Activated naive CD4-positive, alpha-beta T cell treated with anti-CD3 and anti-CD28 coated beads, Interleukin-2, amount 50 U/mL, for 72 hours (primary cell): ENCODE measurements around the gene TNS3. TPM values are rescaled to one million over a fixed set of nuclear protein-coding genes. Genes with fewer than 3 reads are reported as not detected.
"Not testable (repeated sequence)": the region's sequence is repeated elsewhere in the genome, so short reads cannot be mapped to it uniquely, and the experiment has no call there.

Source experiments
- ATAC-seq, 2 donors: fragments of 150-1000 bp; cut with Tn5 transposase; 2 replicates each; pipeline ENCODE4 v1.10.0; 2021; ENCODE audit warnings: mild to moderate bottlenecking in 2 of 2, moderate library complexity in 2 of 2
- DNase-seq, 2 donors: peaks; one replicate each; pipeline ENCODE4 v3.0.0; 2021 to 2022; ENCODE audit warnings: low spot score in 2 of 2
- H3K27ac Mint-ChIP-seq, 2 donors: one replicate each; pipeline ENCODE4 v1.8.0; 2022; ENCODE audit warnings: mild to moderate bottlenecking in 2 of 2, mixed read lengths in 2 of 2
- H3K36me3 Mint-ChIP-seq, 2 donors: one replicate each; pipeline ENCODE4 v1.8.0; 2022; ENCODE audit warnings: mixed read lengths in 2 of 2
- H3K9me3 Mint-ChIP-seq, 2 donors: one replicate each; pipeline ENCODE4 v1.8.0; 2022; ENCODE audit warnings: mixed read lengths in 2 of 2
- total RNA-seq, 2 donors: library from RNA; stranded (reverse); gene quantifications; one replicate each; pipeline ENCODE4 v1.2.3, GENCODE V29; 2022

Gene TNS3
- total RNA-seq, 2 donors from 2014 or later = 0.23 to 1.7 TPM

DNA sequence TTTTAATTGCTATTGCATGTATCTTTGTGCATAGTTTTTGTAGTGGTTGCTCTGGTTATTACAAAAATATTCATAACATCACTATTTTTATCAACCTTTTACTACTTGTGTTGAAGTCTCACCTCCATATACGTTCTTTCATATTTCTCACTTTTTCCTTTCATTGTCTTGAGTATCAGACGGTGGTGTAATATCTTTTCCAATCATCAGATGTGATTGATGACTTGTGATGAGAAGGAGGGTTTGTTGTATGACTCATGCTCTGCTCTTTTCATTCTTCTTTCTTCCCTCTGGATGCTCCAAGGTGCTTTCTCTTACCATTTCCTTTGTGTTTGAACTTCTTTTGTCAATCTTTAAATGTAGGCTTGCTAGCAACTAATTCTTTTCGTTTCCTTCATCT, 310.2 kb downstream of the TNS3 start:
- no peak overlapping the region for H3K27ac Mint-ChIP-seq
- DNase-seq (no peak), ATAC-seq (peak in 1 of 2 donors; percentile 60)
- peaks cover 10 to 14% of the 10 kb centered on the region in 2 donors for H3K9me3 Mint-ChIP-seq
- no peaks in the 10 kb centered on the region for H3K36me3 Mint-ChIP-seq

GRCh38 chr7:47268851-47269836, 312.8 kb downstream of the TNS3 start:
- Mint-ChIP-seq H3K27ac (no peak overlapping the region), H3K9me3 (peaks cover 10 to 14% of the 10 kb centered on the region in 2 donors), H3K36me3 (no peaks in the 10 kb centered on the region)
- ATAC-seq (no peak), DNase-seq (no peak)

- H3K36me3 Mint-ChIP-seq = no peaks in the 10 kb centered on the region
- peaks cover 10 to 14% of the 10 kb centered on the region in 2 donors for H3K9me3 Mint-ChIP-seq
- ATAC-seq (no peak), DNase-seq (no peak)
- H3K27ac Mint-ChIP-seq = no peak overlapping the region
Observed at GRCh38 chr7:47267346-47267745, 314.6 kb downstream of the TNS3 start.

DNA sequence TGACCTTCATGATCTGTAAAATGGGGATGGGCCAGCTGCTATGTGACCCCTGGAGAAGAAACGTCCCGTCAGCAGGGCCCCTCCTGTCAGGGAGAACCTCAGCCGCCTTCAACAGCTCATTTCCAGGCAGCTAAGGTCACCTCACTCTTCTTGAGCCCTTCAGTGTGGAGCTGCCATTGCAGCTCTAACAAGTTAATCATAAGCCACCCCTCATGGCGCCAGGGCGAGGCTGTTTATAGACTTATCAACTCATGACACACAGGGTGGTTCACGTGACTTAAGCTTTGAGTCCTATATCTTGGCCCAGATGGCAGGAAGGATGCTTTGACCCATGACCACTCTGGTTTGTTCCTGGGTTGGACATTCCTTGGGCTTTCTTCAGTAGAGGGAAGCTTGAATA, 315.1 kb downstream of the TNS3 start:
- no peaks in the 10 kb centered on the region for H3K36me3 Mint-ChIP-seq
- no peak overlapping the region for H3K27ac Mint-ChIP-seq
- no peak for ATAC-seq
- no peak for DNase-seq
- H3K9me3 Mint-ChIP-seq = peaks cover 10 to 11% of the 10 kb centered on the region in 2 donors

DNA sequence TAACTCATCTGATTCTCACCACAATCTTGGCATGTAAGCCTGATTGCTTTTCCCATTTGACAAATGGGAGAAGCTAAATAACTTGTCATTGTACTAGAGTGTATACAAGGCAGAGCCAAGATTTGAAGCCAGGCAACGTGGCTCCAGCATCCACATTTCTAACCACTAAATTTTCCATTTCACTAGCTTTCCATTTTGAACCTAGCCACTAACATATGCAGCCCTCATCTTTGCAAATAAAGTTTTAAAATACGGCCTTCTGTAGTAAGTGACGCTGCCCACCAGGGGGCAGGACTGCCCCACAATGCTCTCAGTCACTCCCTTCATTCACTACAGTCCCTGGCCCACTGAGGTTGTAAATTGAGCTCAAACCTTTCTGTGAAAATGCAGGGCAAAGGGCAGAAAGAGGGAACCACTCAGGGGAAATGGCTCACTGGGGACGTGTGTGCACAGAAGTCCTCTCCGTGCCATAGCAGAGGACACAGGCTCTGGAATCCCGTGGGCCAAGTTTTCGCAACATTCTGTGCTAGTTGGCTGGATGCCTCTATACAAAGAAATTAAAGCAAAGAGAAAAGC, 315.7 kb downstream of the TNS3 start:
- DNase-seq (peak in 1 of 2 donors; percentile 50), ATAC-seq (peak in 1 of 2 donors; percentile 54)
- Mint-ChIP-seq H3K36me3 (no peaks in the 10 kb centered on the region), H3K9me3 (peaks cover 5 to 7% of the 10 kb centered on the region in 2 donors), H3K27ac (no peak overlapping the region)

GRCh38 chr7:47265621-47266020, 316.3 kb downstream of the TNS3 start:
- Mint-ChIP-seq H3K36me3 (no peaks in the 10 kb centered on the region), H3K9me3 (peaks cover 5 to 7% of the 10 kb centered on the region in 2 donors), H3K27ac (no peak overlapping the region)
- no peak for DNase-seq
- ATAC-seq = no peak

GRCh38 chr7:47264021-47264651, 317.8 kb downstream of the TNS3 start:
- Mint-ChIP-seq H3K27ac (no peak overlapping the region), H3K36me3 (no peaks in the 10 kb centered on the region), H3K9me3 (peaks cover 3 to 9% of the 10 kb centered on the region in 2 donors)
- no peak for ATAC-seq
- DNase-seq = no peak

DNA sequence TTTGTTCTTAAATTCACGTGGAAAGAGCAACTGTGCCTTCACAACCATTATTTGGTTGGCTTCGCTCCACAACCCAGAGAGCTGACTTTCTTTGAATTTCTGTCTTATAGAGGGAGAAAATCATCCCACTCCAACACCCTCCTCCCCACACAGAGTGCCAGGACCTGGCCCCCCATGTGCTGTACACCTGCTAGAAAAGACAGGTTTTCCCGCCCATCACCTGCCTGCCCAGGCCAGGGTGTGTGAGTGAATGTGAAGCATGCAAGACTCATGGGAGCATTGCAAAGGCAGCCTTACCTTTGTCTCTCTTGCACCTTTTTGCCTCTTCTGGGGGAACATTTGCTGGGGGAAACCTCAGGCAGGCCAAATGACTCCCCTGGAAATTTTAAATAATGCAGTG, 319.0 kb downstream of the TNS3 start:
- Mint-ChIP-seq H3K36me3 (no peaks in the 10 kb centered on the region), H3K27ac (no peak overlapping the region), H3K9me3 (peaks cover 3 to 7% of the 10 kb centered on the region in 2 donors)
- no peak for DNase-seq
- ATAC-seq = no peak

GRCh38 chr7:47262160-47262559, 319.8 kb downstream of the TNS3 start:
- not testable (repeated sequence) for H3K36me3 Mint-ChIP-seq, H3K27ac Mint-ChIP-seq, DNase-seq, ATAC-seq, H3K9me3 Mint-ChIP-seq

DNA sequence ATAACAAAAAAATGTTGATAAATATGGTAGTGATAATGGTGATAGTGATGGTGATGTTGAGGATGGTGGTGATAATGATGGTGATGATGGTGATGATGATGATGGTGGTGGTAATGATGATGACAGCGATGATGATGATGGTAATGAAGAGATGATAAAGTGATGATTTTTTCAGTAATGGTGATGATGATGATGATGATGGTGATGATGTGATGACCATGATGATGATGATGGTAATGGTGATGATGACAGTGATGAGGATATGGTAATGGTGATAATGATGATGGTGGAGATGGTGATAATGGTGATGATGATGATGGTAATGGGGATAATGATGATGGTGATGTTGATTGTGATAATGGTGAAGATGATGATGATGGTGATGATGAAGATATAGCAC, 321.6 kb downstream of the TNS3 start:
- Mint-ChIP-seq H3K9me3 (peaks cover 3 to 5% of the 10 kb centered on the region in 2 donors), H3K36me3 (no peaks in the 10 kb centered on the region), H3K27ac (no peak overlapping the region)
- DNase-seq (no peak), ATAC-seq (no peak)

DNA sequence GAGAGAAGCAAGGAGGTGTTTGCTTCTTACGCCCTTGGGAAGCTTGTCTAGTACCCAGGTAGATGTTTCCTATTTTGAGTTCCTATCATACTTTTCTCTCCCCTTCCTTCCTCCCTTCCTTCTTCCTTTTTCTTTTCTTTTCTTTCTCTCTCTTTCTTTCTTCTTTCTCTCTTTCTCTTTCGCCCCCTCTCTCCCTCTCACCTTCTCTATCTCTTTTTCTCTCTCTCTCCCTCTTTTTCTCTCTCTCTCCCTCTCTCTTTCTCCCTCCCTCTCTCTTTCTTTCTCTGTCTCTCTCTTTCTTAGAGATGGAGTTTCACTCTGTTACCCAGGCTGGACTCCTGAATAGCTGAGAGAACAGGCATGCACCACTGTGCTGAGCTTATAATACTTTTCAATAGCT, 322.2 kb downstream of the TNS3 start:
- Mint-ChIP-seq H3K36me3 (no peaks in the 10 kb centered on the region), H3K9me3 (peaks cover 3 to 5% of the 10 kb centered on the region in 2 donors), H3K27ac (no peak overlapping the region)
- DNase-seq (no peak), ATAC-seq (no peak)

DNA sequence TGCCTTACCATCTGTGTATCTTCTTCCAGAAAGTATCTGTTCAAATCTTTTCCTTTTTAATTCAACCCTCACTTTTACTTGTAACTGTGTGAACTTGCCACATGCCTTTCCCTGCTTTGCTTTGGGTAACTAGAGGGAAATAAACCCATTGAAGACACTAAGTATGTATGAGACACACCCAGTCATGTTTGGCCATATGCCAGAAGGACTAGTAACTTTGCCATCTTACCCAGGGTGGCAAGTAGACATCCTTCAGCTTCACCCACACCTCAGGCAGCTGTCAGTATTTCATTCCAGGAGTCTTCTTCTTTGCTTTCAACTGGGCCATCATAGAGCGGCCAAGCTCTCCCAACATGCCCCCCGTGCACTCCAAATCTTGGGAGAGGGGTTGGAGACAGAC, 323.1 kb downstream of the TNS3 start:
- ATAC-seq = no peak
- no peaks in the 10 kb centered on the region for H3K36me3 Mint-ChIP-seq
- no peak overlapping the region for H3K27ac Mint-ChIP-seq
- no peak for DNase-seq
- peaks cover 3 to 5% of the 10 kb centered on the region in 2 donors for H3K9me3 Mint-ChIP-seq

DNA sequence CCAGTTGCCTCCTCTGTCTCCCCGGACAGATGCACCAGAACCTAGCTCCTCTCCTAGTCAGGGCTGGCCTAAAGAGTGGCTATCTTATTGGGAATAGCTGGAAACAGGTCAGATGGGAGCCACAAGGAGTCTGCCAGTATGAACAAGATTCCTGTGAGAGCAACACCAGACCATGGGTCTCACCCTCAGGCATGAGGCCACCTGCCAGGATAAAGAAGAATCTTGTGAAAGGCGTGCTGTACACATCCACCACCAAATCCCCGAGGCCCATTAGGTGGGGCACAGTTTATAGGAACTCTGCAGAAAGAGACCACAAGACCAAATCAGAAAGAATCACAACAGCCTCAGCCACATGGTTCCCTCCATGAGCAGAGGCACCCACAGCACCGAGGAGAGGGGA, 325.9 kb downstream of the TNS3 start:
- DNase-seq (no peak), ATAC-seq (no peak)
- no peak overlapping the region for H3K27ac Mint-ChIP-seq
- H3K36me3 Mint-ChIP-seq = peaks cover 0 to 4% of the 10 kb centered on the region in 2 donors
- H3K9me3 Mint-ChIP-seq = peaks cover 3 to 9% of the 10 kb centered on the region in 2 donors

GRCh38 chr7:47255441-47255840, 326.5 kb downstream of the TNS3 start:
- Mint-ChIP-seq H3K27ac (no peak overlapping the region), H3K36me3 (peaks cover 0 to 4% of the 10 kb centered on the region in 2 donors), H3K9me3 (peaks cover 3 to 8% of the 10 kb centered on the region in 2 donors)
- ATAC-seq (no peak), DNase-seq (no peak)

DNA sequence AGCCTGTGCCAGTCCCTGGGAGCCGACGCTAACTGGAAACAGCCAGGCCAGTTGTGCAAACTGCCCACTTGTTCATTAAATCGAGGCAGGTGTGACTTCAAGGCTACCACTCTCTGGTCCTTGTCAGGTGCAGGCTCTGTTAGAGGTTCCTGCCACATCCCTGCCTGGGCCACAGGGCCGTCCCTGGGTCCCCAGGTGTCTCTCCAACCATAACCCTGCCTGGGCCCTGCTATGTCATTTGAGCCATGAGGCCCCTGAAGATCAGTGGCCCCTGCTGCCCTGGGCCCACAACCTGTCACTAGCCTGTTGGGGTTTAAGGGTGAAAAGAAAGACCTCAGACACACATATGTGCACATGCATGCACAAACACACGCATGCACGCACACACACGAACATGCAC, 326.9 kb downstream of the TNS3 start:
- ATAC-seq = no peak
- H3K27ac Mint-ChIP-seq = no peak overlapping the region
- H3K36me3 Mint-ChIP-seq = peaks cover 0 to 4% of the 10 kb centered on the region in 2 donors
- no peak for DNase-seq
- H3K9me3 Mint-ChIP-seq = peaks cover 0 to 4% of the 10 kb centered on the region in 2 donors

DNA sequence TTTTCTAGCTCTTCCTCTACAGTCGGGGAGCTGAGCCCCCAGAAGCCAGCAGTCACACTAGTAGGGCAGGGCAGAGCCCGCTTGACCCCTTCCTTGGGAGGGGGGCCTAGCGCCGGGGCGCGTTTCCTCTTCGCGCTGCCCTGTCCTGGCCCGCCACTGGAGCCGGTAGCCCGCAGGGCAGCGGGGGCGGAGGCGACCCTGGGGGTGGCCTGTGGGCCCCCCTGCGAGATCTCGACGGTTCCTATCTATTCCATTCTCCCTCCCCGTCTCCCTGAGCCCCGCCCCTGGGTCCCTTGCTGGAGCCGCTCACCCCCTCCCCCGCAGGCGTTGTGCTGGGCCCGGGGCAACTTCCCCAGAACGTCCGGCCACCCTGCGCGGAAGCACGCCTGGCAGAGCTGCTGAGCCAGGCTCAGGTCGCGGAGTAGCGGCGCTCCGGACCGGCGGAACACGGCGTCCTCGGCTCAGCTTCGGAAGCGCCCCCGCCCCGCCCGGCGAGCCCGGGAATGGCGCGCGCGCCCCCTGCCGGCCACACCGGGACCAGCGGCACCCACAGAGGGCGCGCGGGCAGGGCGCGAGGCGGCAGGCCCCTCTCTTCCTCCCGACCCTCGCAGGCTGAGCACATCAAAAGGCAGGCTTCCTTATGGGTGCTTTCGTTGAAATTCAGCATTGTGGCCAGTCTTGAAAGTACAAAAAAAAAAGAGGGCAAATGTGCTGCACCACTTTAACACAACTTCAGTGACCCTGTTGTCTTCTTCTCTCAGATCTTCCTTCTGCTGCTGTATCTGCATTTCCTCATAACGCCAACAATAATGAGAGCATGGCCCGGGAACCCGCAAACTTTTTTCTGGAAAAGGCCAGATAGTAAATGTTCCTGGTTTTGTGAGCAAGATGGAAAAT, 327.6 kb downstream of the TNS3 start:
- ATAC-seq = peak; percentile 78 to 91
- Mint-ChIP-seq H3K36me3 (peaks cover 0 to 4% of the 10 kb centered on the region in 2 donors), H3K9me3 (peaks cover 0 to 7% of the 10 kb centered on the region in 2 donors), H3K27ac (no peak overlapping the region)
- peak in 1 of 2 donors; percentile 69 for DNase-seq
